Upper lobe of left lung (tissue), 4 donors: ENCODE measurements around the gene CTNNB1.

Source experiments
- POLR2A ChIP-seq, 4 donors: fragments of 450-650 bp; IDR thresholded peaks; one replicate each; pipeline ENCODE4 v1.5.1; 2016 to 2017; ENCODE audit warnings: antibody characterized with exemption in 4 of 4, mild to moderate bottlenecking in 2 of 4
- POLR2AphosphoS5 ChIP-seq, 2 donors: sonication (generic); formaldehyde crosslinking; IDR thresholded peaks; one replicate each; pipeline ENCODE4 v1.5.1; 2017; ENCODE audit warnings: antibody characterized with exemption in 2 of 2
- TF ChIP-seq, protein P1 (sequence below), 6 experiments: fragments of 450-650 bp in 4 of 6; fragments of 200-600 bp in 2 of 6; sonication (generic) in 2 of 6; IDR thresholded peaks; one replicate each; pipeline ENCODE4 v1.5.1; 2016 to 2019; ENCODE audit warnings: antibody characterized with exemption in 6 of 6

GRCh38 chr3:41184394-41184793, 14.9 kb upstream of the CTNNB1 start:
- TF ChIP-seq, protein P1, sequence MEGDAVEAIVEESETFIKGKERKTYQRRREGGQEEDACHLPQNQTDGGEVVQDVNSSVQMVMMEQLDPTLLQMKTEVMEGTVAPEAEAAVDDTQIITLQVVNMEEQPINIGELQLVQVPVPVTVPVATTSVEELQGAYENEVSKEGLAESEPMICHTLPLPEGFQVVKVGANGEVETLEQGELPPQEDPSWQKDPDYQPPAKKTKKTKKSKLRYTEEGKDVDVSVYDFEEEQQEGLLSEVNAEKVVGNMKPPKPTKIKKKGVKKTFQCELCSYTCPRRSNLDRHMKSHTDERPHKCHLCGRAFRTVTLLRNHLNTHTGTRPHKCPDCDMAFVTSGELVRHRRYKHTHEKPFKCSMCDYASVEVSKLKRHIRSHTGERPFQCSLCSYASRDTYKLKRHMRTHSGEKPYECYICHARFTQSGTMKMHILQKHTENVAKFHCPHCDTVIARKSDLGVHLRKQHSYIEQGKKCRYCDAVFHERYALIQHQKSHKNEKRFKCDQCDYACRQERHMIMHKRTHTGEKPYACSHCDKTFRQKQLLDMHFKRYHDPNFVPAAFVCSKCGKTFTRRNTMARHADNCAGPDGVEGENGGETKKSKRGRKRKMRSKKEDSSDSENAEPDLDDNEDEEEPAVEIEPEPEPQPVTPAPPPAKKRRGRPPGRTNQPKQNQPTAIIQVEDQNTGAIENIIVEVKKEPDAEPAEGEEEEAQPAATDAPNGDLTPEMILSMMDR (IDR thresholded peaks at IDR 0.05): no peak
- TF ChIP-seq POLR2AphosphoS5 (IDR thresholded peaks at IDR 0.05) (no peak), POLR2A (IDR thresholded peaks at IDR 0.05) (no peak)
